HG02981 (cell line): ENCODE measurements around the gene LRRC42.
"Not testable (repeated sequence)": the region's sequence is repeated elsewhere in the genome, so short reads cannot be mapped to it uniquely, and the experiment has no call there.

Experiments
- ATAC-seq: cut with Tn5 transposase; IDR thresholded peaks from one replicate; pipeline ENCODE4 v1.9.1; 2021; ENCODE audit warnings: mild to moderate bottlenecking, moderate library complexity; ENCODE audit not compliant: unreplicated experiment

The LRRC42 gene

GRCh38 chr1:53967409-53968124, 21.4 kb downstream of the LRRC42 start:
- no peak for ATAC-seq

GRCh38 chr1:53968125-53968513, 22.0 kb downstream of the LRRC42 start:
- no peak for ATAC-seq

- ATAC-seq: not testable (repeated sequence)
These were observed 23.2 kb downstream of the LRRC42 start for GRCh38 chr1:53969323-53969722.

- no peak for ATAC-seq
These were observed 25.6 kb downstream of the LRRC42 start for GRCh38 chr1:53971718-53972117.

GRCh38 chr1:53975861-53976260, 29.7 kb downstream of the LRRC42 start:
- ATAC-seq: no peak

- ATAC-seq: no peak
These were observed 33.7 kb downstream of the LRRC42 start for GRCh38 chr1:53979712-53980450.

- ATAC-seq: no peak
These were observed 35.1 kb downstream of the LRRC42 start for GRCh38 chr1:53981220-53981619.

- no peak for ATAC-seq
These were observed 36.0 kb downstream of the LRRC42 start for GRCh38 chr1:53982034-53982762.

GRCh38 chr1:53982763-53983104, 36.6 kb downstream of the LRRC42 start:
- no peak for ATAC-seq

- ATAC-seq: no peak
These were observed 38.6 kb downstream of the LRRC42 start for GRCh38 chr1:53984726-53985125.

- ATAC-seq: no peak
These were observed 40.3 kb downstream of the LRRC42 start for GRCh38 chr1:53986458-53986857.

- ATAC-seq: no peak
These were observed 41.7 kb downstream of the LRRC42 start for GRCh38 chr1:53987880-53988279.

GRCh38 chr1:53992085-53992874, 46.1 kb downstream of the LRRC42 start:
- no peak for ATAC-seq

GRCh38 chr1:53994516-53994915, 48.4 kb downstream of the LRRC42 start:
- not testable (repeated sequence) for ATAC-seq

- ATAC-seq: no peak
These were observed 49.5 kb downstream of the LRRC42 start for GRCh38 chr1:53995683-53996082.

- ATAC-seq: no peak
These were observed 52.1 kb downstream of the LRRC42 start for GRCh38 chr1:53998223-53998622.

- no peak for ATAC-seq
These were observed 53.8 kb downstream of the LRRC42 start for GRCh38 chr1:53999920-54000319.

GRCh38 chr1:54001591-54001990, 55.4 kb downstream of the LRRC42 start:
- ATAC-seq: no peak

- no peak for ATAC-seq
These were observed 56.5 kb downstream of the LRRC42 start for GRCh38 chr1:54002544-54003248.

GRCh38 chr1:54003249-54003646, 57.1 kb downstream of the LRRC42 start:
- ATAC-seq: no peak
